Panc1 (cell line): ENCODE measurements around the gene SUCLG2. TPM values are rescaled to one million over a fixed set of nuclear protein-coding genes. Genes with fewer than 3 reads are reported as not detected.

Experiments used
- ATAC-seq: fragments of 200-7000 bp; cut with Tn5 transposase; 2 replicates; pipeline ENCODE4 v1.9.1; 2020; ENCODE audit warnings: mild to moderate bottlenecking, moderate library complexity
- BruUV-seq: library from RNA; stranded (reverse); fragments of 400-500 nt; replicated peaks from 2 replicates; lab custom pipeline; 2021; lab: Mats Ljungman, UMichigan
- CTCF ChIA-PET: fragments of 300-600 bp; sonication (Branson Sonifier 250); formaldehyde crosslinking; loops from one replicate; lab custom pipeline; 2022; ENCODE audit warnings: antibody characterized with exemption; lab: Charles Lee
- POLR2A ChIA-PET: fragments of 300-600 bp; sonication (Branson Sonifier 250); formaldehyde crosslinking; loops from one replicate; lab custom pipeline; 2022; ENCODE audit warnings: antibody characterized with exemption; lab: Charles Lee
- DNase-seq: peaks from one replicate; pipeline ENCODE4 v3.0.0-alpha.2; 2010; ENCODE audit warnings: low read depth, low spot score
- H3K27ac ChIP-seq: 2 replicates; pipeline ENCODE4 v1.5.1; 2011; ENCODE audit warnings: mild to moderate bottlenecking, low read length, inconsistent platforms
- H3K27me3 ChIP-seq: fragments of 200-500 bp; sonication (Bioruptor generic); 2 replicates; pipeline ENCODE4 v1.6.0; 2014; ENCODE audit warnings: low read length, inconsistent platforms; ENCODE audit not compliant: control insufficient read depth, insufficient read depth
- H3K36me3 ChIP-seq: fragments of 200-500 bp; sonication (Bioruptor generic); 2 replicates; pipeline ENCODE4 v1.5.1; 2014; ENCODE audit warnings: inconsistent platforms, mild to moderate bottlenecking, low read length, moderate library complexity; ENCODE audit not compliant: control insufficient read depth, insufficient read depth
- H3K4me1 ChIP-seq: 2 replicates; pipeline ENCODE4 v1.5.1; 2011; ENCODE audit warnings: inconsistent platforms, mild to moderate bottlenecking, low read length, moderate library complexity; ENCODE audit not compliant: control insufficient read depth, insufficient read depth
- H3K4me3 ChIP-seq, 2 experiments: 2 replicates each; pipeline ENCODE4 v1.5.1; 2011 to 2012; ENCODE audit warnings: low read depth in 2 of 2, low read length in 2 of 2, mild to moderate bottlenecking in 2 of 2, inconsistent platforms in 1 of 2, moderate library complexity in 1 of 2
- H3K9me3 ChIP-seq: fragments of 200-500 bp; sonication (Bioruptor generic); 2 replicates; pipeline ENCODE4 v1.5.1; 2014; ENCODE audit warnings: low read depth, mild to moderate bottlenecking, inconsistent platforms, low read length, moderate library complexity; ENCODE audit not compliant: control insufficient read depth, insufficient read depth
- CTCF ChIP-seq: fragments of 450-650 bp; IDR thresholded peaks from 2 replicates; pipeline ENCODE4 v1.5.1; 2017; ENCODE audit warnings: mild to moderate bottlenecking
- POLR2AphosphoS5 ChIP-seq: IDR thresholded peaks from 2 replicates; pipeline ENCODE4 v1.6.1; 2012; ENCODE audit warnings: mild to moderate bottlenecking, low read depth, low read length, moderate library complexity
- REST ChIP-seq, 2 experiments: IDR thresholded peaks; 2 replicates each; pipeline ENCODE4 v1.6.1; 2011 to 2012; ENCODE audit warnings: low read depth in 2 of 2, control low read depth in 1 of 2, low read length in 1 of 2, mild to moderate bottlenecking in 1 of 2, moderate library complexity in 1 of 2; ENCODE audit not compliant: insufficient read depth in 1 of 2
- SIN3A ChIP-seq: IDR thresholded peaks from 2 replicates; pipeline ENCODE4 v1.6.1; 2012; ENCODE audit warnings: low read depth, mild to moderate bottlenecking, low read length, moderate library complexity, borderline replicate concordance; ENCODE audit not compliant: insufficient read depth
- TCF7L2 ChIP-seq: IDR thresholded peaks from 2 replicates; pipeline ENCODE4 v1.6.1; 2011; ENCODE audit warnings: mild to moderate bottlenecking, low read depth, low read length, inconsistent platforms
- in situ Hi-C: cut with HindIII; loops from 2 replicates; pipeline ENCODE4 v1.10.0; 2016; ENCODE audit warnings: low sequenced_read_pairs, low pct_unique_long_range_greater_than_20kb
- intact Hi-C: fragments of 100-400 bp; cut with micrococcal nuclease; formaldehyde crosslinking; loops from one replicate; pipeline ENCODE4 v1.10.0; 2022; ENCODE audit not compliant: unreplicated experiment
- total RNA-seq: library from RNA; stranded (reverse); gene quantifications from one replicate; pipeline ENCODE4 v1.2.1, GENCODE V29; 2021; ENCODE audit not compliant: unreplicated experiment

SUCLG2 gene
- total RNA-seq, 1 experiment from 2014 or later = 28.3 TPM

- H3K4me3 ChIP-seq = no peak overlapping the region
- intact Hi-C loops = no loop called here
- no peaks in the 10 kb centered on the region for H3K27me3 ChIP-seq
- H3K9me3 ChIP-seq = no peaks in the 10 kb centered on the region
- BruUV-seq = no TSS peak
- no peaks in the 10 kb centered on the region for H3K4me1 ChIP-seq
- H3K27ac ChIP-seq = no peak overlapping the region
- no peaks in the 10 kb centered on the region for H3K36me3 ChIP-seq
- POLR2A ChIA-PET = no interaction called here
- CTCF ChIA-PET = no interaction called here
- no peak for TF ChIP-seq SIN3A
- TF ChIP-seq TCF7L2 = no peak
- ATAC-seq (no peak), DNase-seq (no peak)
- in situ Hi-C loops = no loop called here
These were observed 184.2 kb downstream of the SUCLG2 start for GRCh38 chr3:67470207-67470606.

GRCh38 chr3:67468511-67468910, 185.9 kb downstream of the SUCLG2 start:
- H3K36me3 ChIP-seq = no peaks in the 10 kb centered on the region
- POLR2A ChIA-PET = no interaction called here
- H3K27ac ChIP-seq = no peak overlapping the region
- H3K4me1 ChIP-seq = no peaks in the 10 kb centered on the region
- H3K9me3 ChIP-seq = no peaks in the 10 kb centered on the region
- BruUV-seq = no TSS peak
- H3K27me3 ChIP-seq = no peaks in the 10 kb centered on the region
- intact Hi-C loops = no loop called here
- DNase-seq = no peak
- no peak for ATAC-seq
- CTCF ChIA-PET = no interaction called here
- H3K4me3 ChIP-seq = no peak overlapping the region
- in situ Hi-C loops = no loop called here
- no peak for TF ChIP-seq CTCF

GRCh38 chr3:67463656-67464055, 190.8 kb downstream of the SUCLG2 start:
- ATAC-seq (no peak), DNase-seq (no peak)
- Histone ChIP-seq H3K36me3 (no peaks in the 10 kb centered on the region), H3K27me3 (no peaks in the 10 kb centered on the region), H3K27ac (no peak overlapping the region), H3K4me3 (no peak overlapping the region), H3K9me3 (no peaks in the 10 kb centered on the region), H3K4me1 (no peaks in the 10 kb centered on the region)
- in situ Hi-C loops (no loop called here), intact Hi-C loops (no loop called here)
- TF ChIP-seq CTCF (no peak), REST (IDR thresholded peaks at IDR 0.05; ENCODE audit: insufficient read depth in 1 of 2, low read depth in 2 of 2, low read length in 1 of 2) (no peak), SIN3A (no peak), TCF7L2 (no peak), POLR2AphosphoS5 (no peak)
- ChIA-PET POLR2A (no interaction called here), CTCF (no interaction called here)
- BruUV-seq = no TSS peak
